Measurements from ENCODE around the gene MAP1S.

The MAP1S gene

DNA sequence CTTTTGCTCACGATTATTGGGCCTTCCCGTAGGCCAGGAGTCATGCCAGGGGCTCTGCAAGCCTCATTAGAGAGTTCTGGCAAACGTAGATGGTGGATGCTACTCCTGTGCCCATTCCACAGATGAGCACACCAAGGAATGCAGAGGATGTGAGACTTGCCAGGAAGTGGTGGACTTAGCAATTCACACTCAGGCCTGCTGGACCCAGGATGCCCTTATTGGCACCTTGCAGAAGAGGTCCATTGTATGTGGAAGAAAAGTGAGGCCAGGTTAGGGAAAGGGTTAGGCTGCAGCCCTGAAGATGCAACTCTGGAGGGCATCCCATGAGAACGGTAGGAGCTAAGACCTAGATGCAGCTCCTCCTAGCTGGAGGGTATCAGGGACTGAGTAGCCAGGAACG, 37.0 kb upstream of the MAP1S start:
- TF ChIP-seq EZH2 (optimal IDR thresholded peaks at IDR 0.05; ENCODE audit: low read depth, low read length) (no peak), EZH2phosphoT487 (IDR thresholded peaks at IDR 0.05; ENCODE audit: low read length) (no peak)
- TF ChIP-seq, protein P1, sequence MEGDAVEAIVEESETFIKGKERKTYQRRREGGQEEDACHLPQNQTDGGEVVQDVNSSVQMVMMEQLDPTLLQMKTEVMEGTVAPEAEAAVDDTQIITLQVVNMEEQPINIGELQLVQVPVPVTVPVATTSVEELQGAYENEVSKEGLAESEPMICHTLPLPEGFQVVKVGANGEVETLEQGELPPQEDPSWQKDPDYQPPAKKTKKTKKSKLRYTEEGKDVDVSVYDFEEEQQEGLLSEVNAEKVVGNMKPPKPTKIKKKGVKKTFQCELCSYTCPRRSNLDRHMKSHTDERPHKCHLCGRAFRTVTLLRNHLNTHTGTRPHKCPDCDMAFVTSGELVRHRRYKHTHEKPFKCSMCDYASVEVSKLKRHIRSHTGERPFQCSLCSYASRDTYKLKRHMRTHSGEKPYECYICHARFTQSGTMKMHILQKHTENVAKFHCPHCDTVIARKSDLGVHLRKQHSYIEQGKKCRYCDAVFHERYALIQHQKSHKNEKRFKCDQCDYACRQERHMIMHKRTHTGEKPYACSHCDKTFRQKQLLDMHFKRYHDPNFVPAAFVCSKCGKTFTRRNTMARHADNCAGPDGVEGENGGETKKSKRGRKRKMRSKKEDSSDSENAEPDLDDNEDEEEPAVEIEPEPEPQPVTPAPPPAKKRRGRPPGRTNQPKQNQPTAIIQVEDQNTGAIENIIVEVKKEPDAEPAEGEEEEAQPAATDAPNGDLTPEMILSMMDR (IDR thresholded peaks at IDR 0.05; ENCODE audit: low read length) = no peak
- H3K36me3 ChIP-seq (replicated peaks; ENCODE audit: insufficient read depth, low read length) = no peaks in the 10 kb centered on the region
- no peak overlapping the region for H3K27ac ChIP-seq (ENCODE audit: low read length)
- H2AFZ ChIP-seq (ENCODE audit: low read length) = no peak overlapping the region
- no peaks in the 10 kb centered on the region for H3K9me2 ChIP-seq (replicated peaks; ENCODE audit: insufficient read depth, low read length)
- no peak overlapping the region for H3K4me3 ChIP-seq (ENCODE audit: low read length)
- no peak for DNase-seq
- no peak overlapping the region for H3K9ac ChIP-seq (ENCODE audit: low read length)
- H3F3A ChIP-seq (ENCODE audit: insufficient read depth, low read length) = no peaks in the 10 kb centered on the region
- H3K4me1 ChIP-seq (ENCODE audit: low read length) = no peaks in the 10 kb centered on the region
- H4K20me1 ChIP-seq (ENCODE audit: insufficient read depth, low read length) = no peaks in the 10 kb centered on the region
- no peaks in the 10 kb centered on the region for H3K79me2 ChIP-seq (ENCODE audit: low read length)
- H3K27me3 ChIP-seq (replicated peaks; ENCODE audit: insufficient read depth, low read length) = peaks cover 61% of the 10 kb centered on the region
- H3K4me2 ChIP-seq (ENCODE audit: low read depth, low read length) = no peak overlapping the region
- H3K9me3 ChIP-seq (replicated peaks; ENCODE audit: insufficient read depth, low read length) = no peaks in the 10 kb centered on the region

DNA sequence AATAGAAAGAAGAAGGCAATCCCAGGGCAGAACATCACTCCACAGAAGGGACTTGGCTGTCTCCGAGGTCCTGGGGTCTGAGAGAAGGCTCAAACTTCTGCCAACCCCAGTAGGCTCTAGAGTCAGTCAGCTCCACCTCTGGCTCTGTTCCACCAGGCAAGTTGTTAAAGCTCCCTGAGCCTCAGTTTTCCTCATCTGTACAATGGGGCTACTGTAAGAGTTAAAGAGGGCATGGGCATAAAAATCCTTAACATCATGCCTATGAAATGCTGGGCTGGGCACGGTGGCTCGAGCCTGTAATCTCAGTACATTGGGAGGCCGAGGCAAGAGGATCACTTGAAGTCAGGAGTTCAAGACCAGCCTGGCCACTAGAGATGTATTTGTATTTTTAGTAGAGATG, 36.2 kb upstream of the MAP1S start:
- no peaks in the 10 kb centered on the region for H3K36me3 ChIP-seq (replicated peaks; ENCODE audit: insufficient read depth, low read length)
- no peaks in the 10 kb centered on the region for H4K20me1 ChIP-seq (ENCODE audit: insufficient read depth, low read length)
- H3K9me2 ChIP-seq (replicated peaks; ENCODE audit: insufficient read depth, low read length) = no peaks in the 10 kb centered on the region
- H3K79me2 ChIP-seq (ENCODE audit: low read length) = no peaks in the 10 kb centered on the region
- H3K4me3 ChIP-seq (ENCODE audit: low read length) = no peak overlapping the region
- H3K27ac ChIP-seq (ENCODE audit: low read length) = no peak overlapping the region
- H3F3A ChIP-seq (ENCODE audit: insufficient read depth, low read length) = no peaks in the 10 kb centered on the region
- no peak overlapping the region for H3K9ac ChIP-seq (ENCODE audit: low read length)
- H3K4me1 ChIP-seq (ENCODE audit: low read length) = no peaks in the 10 kb centered on the region
- no peak for TF ChIP-seq EZH2phosphoT487 (IDR thresholded peaks at IDR 0.05; ENCODE audit: low read length)
- no peak for TF ChIP-seq EZH2 (optimal IDR thresholded peaks at IDR 0.05; ENCODE audit: low read depth, low read length)
- H2AFZ ChIP-seq (ENCODE audit: low read length) = no peak overlapping the region
- no peak overlapping the region for H3K4me2 ChIP-seq (ENCODE audit: low read depth, low read length)
- peaks cover 61% of the 10 kb centered on the region for H3K27me3 ChIP-seq (replicated peaks; ENCODE audit: insufficient read depth, low read length)
- no peak for DNase-seq
- H3K9me3 ChIP-seq (replicated peaks; ENCODE audit: insufficient read depth, low read length) = no peaks in the 10 kb centered on the region

DNA sequence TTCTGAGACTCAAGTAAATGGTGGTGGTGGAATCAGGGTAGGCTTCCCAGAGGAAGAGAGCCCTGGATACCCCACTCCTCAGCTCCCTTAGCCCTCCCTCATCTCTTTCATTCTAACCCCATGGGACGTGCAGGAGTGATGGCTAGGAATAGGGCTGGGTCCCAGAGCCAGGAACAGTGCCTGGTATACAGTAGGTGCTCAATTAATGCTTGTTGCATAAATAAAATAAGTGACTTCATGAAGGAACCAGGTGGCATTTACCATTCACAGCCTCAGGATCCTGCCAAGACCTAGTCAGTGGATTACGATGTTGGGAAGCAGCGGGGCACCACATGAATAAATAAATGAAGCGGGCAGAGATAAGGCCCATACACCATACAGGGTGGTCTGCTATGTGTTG, 35.0 kb upstream of the MAP1S start:
- TF ChIP-seq, protein P1 (IDR thresholded peaks at IDR 0.05; ENCODE audit: low read length) = no peak
- TF ChIP-seq EZH2phosphoT487 (IDR thresholded peaks at IDR 0.05; ENCODE audit: low read length) (no peak), EZH2 (optimal IDR thresholded peaks at IDR 0.05; ENCODE audit: low read depth, low read length) (no peak)
- no peak for DNase-seq
- Histone ChIP-seq H3K4me1 (ENCODE audit: low read length) (no peaks in the 10 kb centered on the region), H3K79me2 (ENCODE audit: low read length) (no peaks in the 10 kb centered on the region), H2AFZ (ENCODE audit: low read length) (no peak overlapping the region), H3K9me3 (replicated peaks; ENCODE audit: insufficient read depth, low read length) (no peaks in the 10 kb centered on the region), H4K20me1 (ENCODE audit: insufficient read depth, low read length) (no peaks in the 10 kb centered on the region), H3K36me3 (replicated peaks; ENCODE audit: insufficient read depth, low read length) (no peaks in the 10 kb centered on the region), H3K9me2 (replicated peaks; ENCODE audit: insufficient read depth, low read length) (no peaks in the 10 kb centered on the region), H3K27me3 (replicated peaks; ENCODE audit: insufficient read depth, low read length) (peaks cover 61% of the 10 kb centered on the region), H3K27ac (ENCODE audit: low read length) (no peak overlapping the region), H3K4me2 (ENCODE audit: low read depth, low read length) (no peak overlapping the region), H3K4me3 (ENCODE audit: low read length) (no peak overlapping the region), H3K9ac (ENCODE audit: low read length) (no peak overlapping the region), H3F3A (ENCODE audit: insufficient read depth, low read length) (no peaks in the 10 kb centered on the region)

DNA sequence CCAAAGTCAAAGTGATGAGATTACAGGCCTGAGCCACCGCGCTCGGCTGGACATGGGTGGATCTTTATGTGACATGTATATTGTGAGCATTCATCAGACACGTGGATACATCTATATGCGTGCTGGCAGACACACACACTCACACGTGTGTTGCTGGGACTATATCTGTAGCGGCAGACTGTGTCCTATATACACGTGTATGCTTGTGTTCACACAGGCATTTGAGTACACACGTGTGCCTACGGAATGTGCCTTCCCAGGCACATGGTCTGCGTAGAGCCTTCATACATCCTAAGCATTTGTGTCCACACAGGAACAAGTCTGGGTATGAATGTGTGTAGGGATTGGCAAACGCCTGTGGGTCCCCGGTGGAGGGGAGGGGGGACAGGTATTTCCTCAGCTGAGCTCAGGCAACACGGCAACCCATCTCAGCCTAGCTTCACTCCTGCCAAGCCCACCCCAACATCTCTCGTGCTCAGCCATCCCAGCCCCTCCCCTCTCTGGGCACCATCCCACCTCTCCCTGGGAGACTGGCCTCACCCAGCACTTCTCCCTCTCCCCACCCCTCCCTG, 33.7 kb upstream of the MAP1S start:
- no peak overlapping the region for H3K4me3 ChIP-seq (ENCODE audit: low read length)
- no peaks in the 10 kb centered on the region for H3K9me3 ChIP-seq (replicated peaks; ENCODE audit: insufficient read depth, low read length)
- peaks cover 56% of the 10 kb centered on the region for H3K27me3 ChIP-seq (replicated peaks; ENCODE audit: insufficient read depth, low read length)
- no peak for DNase-seq
- H4K20me1 ChIP-seq (ENCODE audit: insufficient read depth, low read length) = no peaks in the 10 kb centered on the region
- TF ChIP-seq EZH2phosphoT487 (IDR thresholded peaks at IDR 0.05; ENCODE audit: low read length) = no peak
- TF ChIP-seq, protein P1 (IDR thresholded peaks at IDR 0.05; ENCODE audit: low read length) = no peak
- TF ChIP-seq EZH2 (optimal IDR thresholded peaks at IDR 0.05; ENCODE audit: low read depth, low read length) = no peak
- H2AFZ ChIP-seq (ENCODE audit: low read length) = no peak overlapping the region
- no peaks in the 10 kb centered on the region for H3K4me1 ChIP-seq (ENCODE audit: low read length)
- no peak overlapping the region for H3K4me2 ChIP-seq (ENCODE audit: low read depth, low read length)
- H3K27ac ChIP-seq (ENCODE audit: low read length) = no peak overlapping the region
- no peak overlapping the region for H3K9ac ChIP-seq (ENCODE audit: low read length)
- no peaks in the 10 kb centered on the region for H3K79me2 ChIP-seq (ENCODE audit: low read length)
- H3K9me2 ChIP-seq (replicated peaks; ENCODE audit: insufficient read depth, low read length) = no peaks in the 10 kb centered on the region
- no peaks in the 10 kb centered on the region for H3K36me3 ChIP-seq (replicated peaks; ENCODE audit: insufficient read depth, low read length)
- H3F3A ChIP-seq (ENCODE audit: insufficient read depth, low read length) = no peaks in the 10 kb centered on the region
